GM18498 (cell line): ENCODE results near the gene TUBB4A.

ENCODE experiments used
- ATAC-seq: cut with Tn5 transposase; IDR thresholded peaks from one replicate; pipeline ENCODE4 v1.9.1; 2021; ENCODE audit warnings: mild to moderate bottlenecking, moderate library complexity; ENCODE audit not compliant: unreplicated experiment

Gene TUBB4A

DNA sequence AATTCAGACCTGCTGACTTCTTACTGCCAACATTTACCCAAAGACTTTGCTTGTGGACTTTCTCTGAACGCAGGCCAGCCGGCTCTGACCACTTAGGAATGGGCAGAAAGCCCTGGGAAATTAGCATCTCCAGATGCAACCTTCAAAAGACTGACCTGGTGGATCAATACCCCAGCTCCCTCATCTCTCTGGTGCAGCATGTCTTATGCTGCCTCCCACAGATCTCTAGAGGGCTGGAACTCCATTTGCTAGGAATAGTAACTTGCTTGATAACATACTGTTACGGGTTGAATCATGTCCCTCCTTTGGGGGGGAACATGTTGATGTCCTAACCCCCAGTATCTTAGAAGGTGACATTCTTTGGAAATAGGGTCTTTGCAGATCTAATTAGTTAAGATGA is 55.7 kb downstream of the TUBB4A start:
- ATAC-seq: no peak
